Dermis blood vessel endothelial cell (primary cell): ENCODE data around the gene PDE1A. TPM values are rescaled to one million over a fixed set of nuclear protein-coding genes. Genes with fewer than 3 reads are reported as not detected.
A peak's percentile ranks its signal among the peaks of the same experiment; 100 is the strongest.

Source experiments
- DNase-seq: peaks from one replicate; pipeline ENCODE4 v3.0.0; 2010
- total RNA-seq: library from RNA; depleted of rRNA; stranded (reverse); fragments of >200 nt; gene quantifications from 2 replicates; pipeline ENCODE4 v1.2.3, GENCODE V29; 2014

Gene PDE1A
- total RNA-seq, 1 donor from 2014 or later = 1.4 TPM

DNA sequence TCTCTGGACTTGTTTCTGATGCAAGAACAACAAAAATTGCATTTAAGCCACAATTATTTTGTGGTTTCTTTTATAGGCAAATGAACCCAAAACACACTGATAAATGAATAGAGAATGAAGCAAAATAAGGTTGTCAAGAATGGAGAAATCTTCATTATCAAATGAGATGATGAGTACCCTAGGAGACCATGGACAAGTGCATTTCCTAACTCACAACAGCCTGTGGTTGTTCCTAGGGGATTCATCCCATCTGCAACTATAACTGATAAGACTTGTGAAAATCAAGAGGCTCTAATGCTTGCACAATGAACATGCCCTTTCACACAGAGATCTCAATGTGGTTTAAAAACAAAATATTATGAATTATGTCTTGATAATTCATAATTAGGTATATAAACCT is 159.9 kb downstream of the PDE1A start:
- DNase-seq = no peak

DNA sequence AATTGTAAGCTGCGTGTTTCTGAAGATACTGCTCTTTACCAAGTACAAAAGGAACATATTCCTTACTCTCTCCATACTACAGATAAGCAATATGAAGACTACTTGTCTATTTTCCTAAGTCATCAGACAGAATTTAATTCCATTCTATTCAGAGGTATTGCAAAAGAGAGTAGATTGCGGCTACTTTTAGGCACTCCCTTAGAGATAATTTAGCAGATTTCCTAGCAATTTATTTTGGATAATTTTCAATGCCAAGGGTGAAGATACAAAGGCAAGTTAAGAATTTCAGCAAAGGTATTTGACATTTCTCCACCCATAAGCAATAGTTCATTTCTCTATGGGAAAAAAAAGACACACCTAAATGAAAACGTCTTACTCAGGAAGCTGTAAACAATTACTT is 161.1 kb downstream of the PDE1A start:
- no peak for DNase-seq

DNA sequence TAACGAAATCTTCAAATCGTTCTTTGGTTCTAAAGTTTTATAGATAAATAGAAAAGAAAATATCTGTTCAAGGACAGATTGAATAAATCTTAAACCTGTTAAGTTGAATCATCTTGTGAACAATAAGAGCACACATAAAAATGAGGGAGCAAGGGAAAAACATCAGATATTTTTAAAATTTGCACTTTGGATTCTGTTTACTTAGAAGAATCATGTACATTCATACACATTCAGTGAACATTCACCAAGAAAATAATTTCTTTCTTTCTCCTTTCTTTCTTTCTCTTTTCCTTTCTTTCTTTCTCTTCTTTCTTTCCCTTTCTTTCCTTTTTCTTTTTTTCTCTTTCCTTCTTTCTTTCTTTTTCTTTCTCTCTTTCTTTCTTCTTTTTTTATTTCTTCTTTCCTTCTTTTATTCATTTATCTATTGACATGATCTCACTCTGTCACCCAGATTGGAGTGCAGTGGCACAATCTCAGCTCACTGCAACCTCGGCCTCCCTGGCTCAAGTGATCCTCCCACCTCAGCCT is 164.9 kb downstream of the PDE1A start:
- no peak for DNase-seq

DNA sequence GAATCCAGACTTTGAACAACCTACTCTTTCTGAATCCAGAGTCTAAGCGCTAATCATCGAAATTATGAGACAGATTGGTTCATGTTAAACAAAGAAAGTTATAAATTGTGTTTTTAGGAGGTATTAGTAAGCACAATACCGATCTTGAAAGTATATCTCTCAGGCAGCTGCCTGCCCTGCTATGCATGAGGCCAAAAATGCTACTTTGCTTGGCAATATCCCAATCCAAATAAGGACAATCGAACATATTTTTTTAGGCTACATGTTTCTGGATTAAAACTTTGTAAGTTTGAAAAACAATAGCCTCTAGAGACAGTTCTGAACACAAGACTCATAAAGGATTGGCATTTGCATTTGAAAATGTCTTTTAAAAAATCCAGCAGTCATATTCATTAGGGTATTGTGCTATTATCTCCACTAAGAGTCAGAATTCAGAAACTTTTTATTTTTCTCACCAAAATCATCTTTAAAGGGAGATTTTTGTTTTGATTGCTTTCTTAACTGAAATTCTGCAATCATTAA is 167.1 kb downstream of the PDE1A start:
- DNase-seq = peak; percentile 24

DNA sequence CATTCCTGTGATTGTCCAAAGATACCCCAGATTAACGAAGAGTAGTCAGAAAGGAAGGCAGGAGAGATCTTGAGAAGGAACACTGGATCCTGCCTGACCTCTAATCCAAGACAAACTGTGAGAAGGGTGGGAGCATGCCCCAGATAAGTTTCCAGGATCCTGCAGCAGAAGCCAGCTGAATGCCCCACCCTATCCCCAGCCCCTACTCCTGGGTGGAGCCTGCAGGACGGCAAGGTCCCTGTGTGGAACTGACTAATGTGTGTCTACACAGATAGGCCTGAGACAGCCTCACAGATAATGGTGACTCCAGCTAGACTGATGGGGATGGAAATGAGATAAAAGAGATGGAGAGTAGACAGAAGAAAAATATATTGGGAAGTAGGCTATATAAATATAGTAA is 174.3 kb downstream of the PDE1A start:
- no peak for DNase-seq

DNA sequence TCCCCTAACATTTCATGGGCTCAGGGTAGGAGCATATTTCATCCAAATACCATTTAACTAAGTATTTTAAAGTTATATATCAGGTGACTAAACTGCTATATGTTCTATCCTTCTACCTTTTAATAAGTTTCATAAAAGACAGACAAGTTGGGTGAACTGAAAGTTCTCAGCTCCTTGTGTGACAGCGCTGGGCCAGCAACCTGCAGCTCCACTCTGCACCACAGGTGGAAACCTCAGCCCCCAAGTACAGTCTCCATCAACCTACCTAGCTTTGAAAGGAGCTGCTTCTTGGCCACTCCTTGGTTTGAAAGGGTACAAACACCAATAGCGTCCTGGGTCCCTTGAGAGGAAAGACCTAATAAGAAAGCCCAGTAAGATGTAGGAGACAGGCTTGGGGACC is 177.9 kb downstream of the PDE1A start:
- no peak for DNase-seq

DNA sequence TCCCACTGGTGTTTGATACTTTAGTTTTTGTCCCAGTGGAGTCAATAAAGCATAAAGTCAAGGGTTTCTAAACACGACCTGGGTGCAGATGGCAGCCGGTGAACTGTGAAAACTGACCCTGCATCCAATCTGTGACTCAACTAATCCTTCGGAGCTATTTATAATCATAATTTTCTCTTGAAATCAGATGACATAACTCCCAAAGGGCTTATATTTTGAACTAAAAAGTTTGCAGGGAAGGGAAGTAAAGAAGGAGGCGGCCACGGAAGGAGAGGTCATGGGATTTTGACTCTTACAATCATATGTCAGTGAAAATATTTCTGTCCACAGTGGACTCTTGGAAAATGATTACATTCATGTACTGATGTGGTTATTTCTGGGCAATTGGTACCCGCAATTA is 178.5 kb downstream of the PDE1A start:
- DNase-seq = no peak

DNA sequence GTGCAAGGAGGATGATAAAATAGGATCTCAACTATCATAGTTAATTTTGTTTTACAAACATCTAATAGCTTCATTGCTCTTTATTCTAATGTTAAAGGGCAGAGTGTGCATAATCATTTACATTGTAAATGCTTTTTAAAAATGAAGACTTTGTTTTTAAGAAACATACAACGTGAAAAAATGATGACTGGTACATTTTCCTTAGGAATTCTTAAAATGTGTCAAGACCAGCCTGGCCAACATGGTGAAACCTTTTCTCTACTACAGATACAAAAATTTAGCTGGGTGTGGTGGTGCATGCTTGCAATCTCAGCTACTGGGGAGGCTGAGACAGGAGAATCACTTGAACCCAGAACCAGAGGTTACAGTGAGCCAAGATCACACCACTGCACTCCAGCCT is 179.0 kb downstream of the PDE1A start:
- no peak for DNase-seq

DNA sequence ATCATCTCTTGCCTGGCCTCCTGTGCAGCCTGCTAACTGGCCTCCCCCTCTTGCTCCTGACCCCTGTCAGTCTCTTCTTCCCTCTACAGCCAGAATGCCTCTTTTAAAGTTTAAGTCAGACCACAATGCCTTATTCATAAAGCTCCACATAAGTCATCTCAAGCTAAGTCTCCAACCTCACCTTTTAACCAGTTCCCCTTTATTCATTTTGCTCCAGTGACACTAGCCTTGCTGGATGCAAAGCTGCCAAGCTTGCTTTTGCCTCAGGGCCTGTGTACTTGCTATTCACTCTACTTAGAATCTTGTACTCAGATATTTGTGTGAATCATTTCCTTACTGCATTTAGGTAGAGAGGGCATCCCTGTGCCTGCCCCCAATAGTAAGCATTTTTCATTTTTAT is 180.9 kb downstream of the PDE1A start:
- no peak for DNase-seq

DNA sequence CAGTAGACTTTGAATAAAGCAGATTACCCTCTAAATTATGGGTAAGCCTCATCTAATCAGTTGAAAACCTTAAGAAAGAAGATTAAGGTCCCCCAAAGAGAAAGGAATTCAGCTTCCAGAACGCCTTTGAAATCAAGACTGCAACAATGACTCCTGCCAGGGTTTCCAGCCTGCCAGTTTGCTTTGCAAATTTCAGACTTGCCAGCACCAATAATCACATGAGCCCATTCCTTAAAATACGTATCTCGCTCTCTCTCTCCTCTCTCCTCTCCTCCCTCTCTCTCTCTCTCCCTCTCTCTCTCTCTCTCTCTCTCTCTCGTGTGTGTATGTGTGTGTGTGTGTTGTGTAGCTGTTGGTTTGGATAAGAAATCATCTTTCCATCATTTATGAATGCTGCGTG is 184.2 kb downstream of the PDE1A start:
- DNase-seq = no peak

DNA sequence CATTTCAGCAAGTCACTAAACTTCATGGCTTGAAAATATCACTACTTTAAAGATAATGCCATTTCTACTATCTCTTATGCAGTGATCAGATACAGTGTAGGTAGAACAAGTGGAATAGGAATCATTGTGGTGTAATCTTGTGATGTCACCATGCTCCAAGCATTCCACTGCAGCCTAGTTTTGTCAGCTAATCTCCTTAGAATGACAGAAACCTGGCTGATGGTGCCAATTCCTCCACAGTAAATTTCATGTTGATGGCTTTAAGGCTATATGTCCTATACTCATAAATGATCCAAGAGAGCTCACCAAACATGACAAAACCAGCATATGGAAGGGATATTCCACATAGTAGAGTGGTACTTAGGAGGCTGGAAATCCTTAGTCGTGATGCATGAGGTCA is 184.9 kb downstream of the PDE1A start:
- no peak for DNase-seq

DNA sequence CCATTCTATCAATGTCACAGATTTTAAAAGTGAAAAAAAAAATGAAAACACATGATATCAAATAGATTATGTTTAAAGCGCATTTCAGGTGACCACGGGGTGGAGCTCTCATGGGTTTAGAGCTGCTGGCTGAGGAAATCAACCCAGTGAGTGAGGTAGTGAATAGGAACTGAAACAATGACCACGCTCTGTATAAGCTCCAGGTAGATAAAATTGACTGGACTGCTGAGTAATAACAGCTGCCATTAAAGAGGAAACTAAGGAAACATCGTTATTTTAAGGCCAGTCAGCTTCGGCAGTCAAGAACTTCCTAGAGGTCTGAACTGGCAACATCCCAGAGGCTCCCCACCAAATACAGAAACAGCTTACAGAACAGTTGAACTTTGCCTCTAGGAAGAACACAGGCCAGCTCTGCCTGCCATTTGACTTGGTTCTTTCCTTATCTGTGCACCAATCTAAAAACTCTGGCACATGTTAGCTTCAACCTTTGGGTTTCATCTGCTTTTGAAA is 185.9 kb downstream of the PDE1A start:
- peak; percentile 80 for DNase-seq

DNA sequence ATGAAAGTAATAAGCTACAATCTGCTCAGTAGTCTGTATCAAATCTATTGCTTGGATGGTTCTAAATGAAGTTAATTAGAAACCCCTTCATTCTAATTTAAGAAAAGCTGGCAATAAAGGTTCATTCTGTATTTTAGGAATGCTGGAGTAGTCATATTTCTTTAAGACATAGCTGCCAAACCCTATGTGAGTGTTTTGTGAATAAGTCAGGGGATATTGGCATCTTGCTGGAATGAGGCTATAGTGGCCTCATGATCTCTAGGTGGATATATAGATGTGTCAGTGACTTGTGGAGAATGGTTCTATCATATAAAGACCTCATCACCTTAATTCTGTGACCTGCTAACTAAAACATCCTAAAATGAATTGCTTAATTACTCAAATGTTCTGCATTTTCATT is 196.3 kb downstream of the PDE1A start:
- no peak for DNase-seq

DNA sequence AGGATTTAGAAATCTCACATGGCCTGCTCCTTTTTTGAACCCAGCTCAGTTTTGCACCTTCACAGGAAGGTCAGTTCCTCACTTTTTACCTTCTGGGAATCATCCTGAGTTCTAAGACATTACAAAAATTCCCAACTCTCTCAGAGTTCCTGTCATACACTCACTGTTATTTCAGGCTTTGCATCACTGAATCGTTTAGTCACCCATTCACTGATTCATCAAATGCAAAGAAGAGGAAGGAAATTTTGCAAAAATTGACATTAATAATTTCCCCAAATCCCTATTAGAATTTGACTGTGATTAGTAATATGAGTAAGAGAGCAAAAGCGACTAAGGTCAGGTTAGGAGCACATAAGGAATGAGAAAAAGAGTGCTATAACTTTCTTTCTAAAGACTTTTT is 197.5 kb downstream of the PDE1A start:
- DNase-seq = peak; percentile 38

DNA sequence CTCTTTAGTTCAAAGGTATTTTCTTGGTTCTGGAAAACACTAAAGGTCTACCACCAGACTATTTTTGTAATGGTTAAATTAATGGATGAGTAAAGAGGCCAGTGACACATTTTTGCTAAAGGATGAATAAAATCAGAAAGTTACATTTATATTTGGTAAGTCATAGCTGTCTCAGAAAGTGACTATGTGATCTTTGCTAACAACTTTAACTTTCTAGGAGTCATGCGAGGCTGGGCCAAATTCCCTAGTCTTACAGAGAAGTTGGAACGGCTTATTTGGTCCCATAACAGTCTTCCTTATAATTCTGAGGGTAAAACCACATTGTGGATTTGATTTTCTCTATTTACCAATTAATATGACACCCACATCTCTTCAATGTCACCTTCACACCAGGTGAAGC is 198.1 kb downstream of the PDE1A start:
- DNase-seq = no peak

DNA sequence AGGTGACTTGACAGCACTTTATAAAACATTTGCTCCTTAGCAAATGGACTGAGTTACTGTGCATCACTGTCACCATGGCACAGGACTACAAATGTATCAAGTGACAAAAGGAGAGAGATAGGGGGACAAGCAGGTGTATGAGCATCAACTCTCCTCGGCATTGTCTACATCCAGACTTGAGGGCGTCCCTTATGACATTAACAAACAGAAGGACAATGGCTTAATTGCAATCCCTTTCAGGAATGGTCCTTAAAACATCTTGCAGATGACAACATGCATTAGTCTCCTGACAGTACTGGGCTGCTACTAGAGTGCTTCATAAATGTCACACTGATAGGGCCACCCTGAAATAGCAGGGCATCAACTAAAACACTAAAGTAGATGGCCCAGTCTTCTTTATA is 198.8 kb downstream of the PDE1A start:
- DNase-seq = no peak

DNA sequence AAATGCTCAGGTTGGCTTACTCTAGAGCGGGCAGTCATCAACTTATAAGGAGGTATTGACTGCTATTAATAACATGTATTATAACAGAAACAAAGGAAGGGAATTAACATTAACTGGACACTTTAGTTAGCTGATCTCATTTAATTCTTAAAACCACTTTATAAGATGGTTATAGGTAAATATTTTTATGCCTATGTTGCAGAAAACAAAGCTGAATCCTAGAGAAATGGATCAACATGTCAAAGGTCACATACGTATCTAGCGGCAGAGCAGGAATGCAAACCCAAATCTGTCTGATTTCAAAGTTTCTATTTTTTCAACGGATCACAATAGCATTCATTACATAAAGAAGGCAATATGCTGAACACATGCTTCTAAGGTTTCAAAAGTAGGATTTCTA is 200.0 kb downstream of the PDE1A start:
- no peak for DNase-seq

DNA sequence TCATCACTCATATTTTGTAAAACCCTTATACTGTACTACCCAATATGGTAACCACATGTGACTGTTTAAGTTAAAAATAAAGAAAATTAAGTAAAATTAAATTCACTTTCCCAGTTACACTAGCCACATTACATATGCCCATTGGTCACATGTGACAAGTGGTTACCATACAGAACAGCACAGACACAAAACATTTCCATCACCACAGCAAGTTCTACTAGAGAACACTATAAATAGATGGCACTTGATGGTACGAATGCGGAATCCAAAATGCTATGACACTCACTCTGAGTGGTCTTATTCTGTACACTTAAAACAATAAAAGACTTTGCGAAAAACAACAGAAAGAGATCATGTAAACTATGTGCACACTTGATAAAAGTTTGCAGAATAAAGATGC is 202.2 kb downstream of the PDE1A start:
- DNase-seq = no peak

DNA sequence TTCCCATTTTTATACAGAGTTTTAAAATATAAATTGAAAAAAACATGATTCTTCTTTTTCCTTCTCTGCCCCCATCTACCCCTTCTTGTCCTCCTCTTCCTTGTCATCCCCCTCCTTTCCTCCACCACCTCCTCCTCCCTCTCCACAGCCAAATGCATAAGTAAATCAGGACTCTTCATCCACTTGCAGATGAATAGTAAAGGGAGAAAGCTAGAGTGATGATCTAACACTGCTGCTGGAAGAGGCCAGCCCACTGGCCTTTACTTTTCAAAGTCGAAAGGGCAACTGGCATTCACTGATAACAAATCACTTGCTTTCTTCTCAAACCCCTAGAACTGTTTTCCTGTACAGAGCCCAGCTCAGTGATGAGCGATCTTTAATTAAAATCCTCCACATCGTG is 205.8 kb downstream of the PDE1A start:
- DNase-seq = no peak

DNA sequence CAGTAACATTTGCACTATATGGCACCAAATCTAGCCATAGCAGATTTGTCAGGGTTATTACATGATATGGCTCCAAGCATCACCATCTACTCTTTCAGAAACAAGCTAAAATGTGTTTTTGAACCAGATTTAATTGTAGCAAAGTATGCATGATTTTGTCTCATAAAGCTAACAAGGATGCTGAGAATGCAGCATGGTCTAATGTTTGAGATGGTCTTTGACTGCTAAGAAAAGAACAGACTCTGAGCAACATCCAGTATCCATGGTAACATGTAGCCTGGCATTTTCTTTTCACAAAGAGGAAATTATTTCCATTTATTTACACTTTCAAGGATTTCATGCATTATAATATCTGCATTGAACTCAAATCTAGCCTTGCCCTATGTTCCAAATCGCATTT is 206.5 kb downstream of the PDE1A start:
- DNase-seq = no peak

DNA sequence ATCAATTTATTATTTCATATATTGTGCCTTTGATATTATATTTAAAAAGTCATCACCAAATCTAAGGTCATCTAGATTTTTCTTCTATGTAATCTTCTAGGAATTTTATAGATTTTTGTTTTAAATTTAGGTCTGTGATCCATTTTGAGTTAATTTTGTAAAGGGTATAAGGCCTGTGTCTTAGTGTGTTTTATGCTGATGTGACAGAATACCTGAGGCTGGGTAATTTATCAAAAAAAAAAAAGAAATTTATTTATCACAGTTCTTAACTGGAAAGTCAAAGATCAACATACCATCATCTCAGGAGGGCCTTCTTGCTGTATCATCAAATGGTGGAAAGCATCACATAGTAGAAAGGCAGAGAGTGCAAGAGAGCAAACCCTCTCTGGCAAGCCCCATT is 216.2 kb downstream of the PDE1A start:
- DNase-seq = no peak

DNA sequence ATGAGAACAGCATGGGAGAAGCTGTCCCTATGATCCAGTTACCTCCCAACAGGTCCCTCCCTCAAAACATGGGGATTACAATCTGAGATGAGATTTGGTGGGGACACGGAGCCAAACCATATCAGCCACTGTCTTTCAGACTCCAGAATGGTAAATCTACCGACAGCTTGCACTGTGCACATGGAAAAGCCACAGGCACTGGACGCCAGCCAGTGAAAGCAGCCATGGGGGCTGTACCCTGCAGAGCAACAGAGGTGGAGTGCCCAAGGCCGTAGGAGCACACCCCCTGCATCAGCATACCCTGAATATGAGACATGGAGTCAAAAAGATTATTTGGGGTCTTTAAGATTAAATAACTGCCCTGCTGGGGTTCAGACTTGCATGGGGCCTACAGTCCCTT is 218.4 kb downstream of the PDE1A start:
- DNase-seq = no peak

DNA sequence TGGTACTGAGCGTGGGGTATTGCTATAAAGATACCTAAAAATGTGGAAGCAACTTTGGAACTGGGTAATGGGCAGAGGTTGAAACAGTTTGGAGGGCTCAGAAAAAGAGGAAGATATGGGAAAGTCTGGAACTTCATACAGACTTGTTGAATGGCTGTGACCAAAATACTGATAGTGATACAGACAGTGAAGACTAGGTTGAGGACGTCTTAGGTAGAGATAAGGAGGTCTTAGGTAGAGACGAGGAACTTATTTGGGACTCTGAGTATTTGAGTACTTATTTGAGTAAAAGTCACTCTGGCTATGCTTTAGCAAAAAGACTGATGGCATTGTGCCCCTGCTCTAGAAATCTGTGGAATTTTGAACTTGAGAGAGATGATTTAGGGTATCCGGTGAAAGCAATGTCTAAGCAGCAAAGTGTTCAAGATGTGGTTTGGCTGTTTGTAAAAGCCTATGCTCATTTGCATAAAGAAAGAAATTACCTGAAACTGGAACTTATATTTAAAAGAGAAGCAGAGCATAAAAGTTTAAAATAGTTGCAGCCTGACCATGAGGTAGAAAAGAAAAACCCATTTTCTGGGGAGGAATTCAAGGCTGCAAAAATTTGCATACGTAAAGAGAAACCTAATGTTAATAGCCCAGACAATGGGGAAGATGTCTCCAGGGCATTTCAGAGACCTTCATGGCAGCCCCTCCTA is 219.6 kb downstream of the PDE1A start:
- no peak for DNase-seq

DNA sequence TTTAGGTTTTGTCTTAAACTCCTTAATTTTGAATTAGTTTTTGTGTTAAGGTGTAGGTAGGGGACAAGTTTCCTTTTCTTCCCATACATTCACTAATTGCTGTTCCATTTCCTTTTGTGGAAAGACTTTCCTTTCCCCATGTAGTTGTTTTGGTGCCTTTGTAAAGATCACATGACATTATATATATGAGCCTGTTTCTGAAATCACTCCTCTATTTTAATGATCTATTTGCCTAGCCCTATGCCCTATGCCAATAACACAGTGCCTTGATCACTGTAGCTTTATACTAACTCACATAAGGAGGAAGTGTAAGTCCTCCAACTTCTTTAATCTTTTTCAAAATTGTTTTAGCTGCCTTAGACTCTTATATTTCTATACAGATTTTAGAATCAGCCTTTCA is 229.3 kb downstream of the PDE1A start:
- DNase-seq = no peak

DNA sequence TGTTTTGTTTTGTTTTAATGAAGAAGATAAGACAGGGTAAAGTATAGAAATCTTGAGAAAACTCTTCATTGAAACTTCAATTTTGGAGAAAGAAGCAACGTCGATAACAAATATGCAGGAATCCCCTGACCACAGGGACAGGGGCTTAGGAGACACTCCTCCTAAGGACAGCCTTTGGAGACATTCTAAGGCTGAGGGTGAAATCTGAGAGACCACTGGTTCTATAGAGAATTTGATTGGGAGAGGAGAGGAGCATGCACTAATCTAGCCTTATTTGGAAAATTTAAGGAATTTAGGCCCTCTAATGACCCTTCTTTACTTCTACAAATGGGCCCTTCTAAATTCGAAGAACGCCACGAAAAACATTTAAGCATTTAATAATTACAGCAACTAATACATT is 233.5 kb downstream of the PDE1A start:
- no peak for DNase-seq
